ENCODE measurements around the gene PEX26.
A peak's percentile ranks its signal among the peaks of the same experiment; 100 is the strongest.
"Not testable (repeated sequence)": the region's sequence is repeated elsewhere in the genome, so short reads cannot be mapped to it uniquely, and the experiment has no call there.

Gene PEX26

DNA sequence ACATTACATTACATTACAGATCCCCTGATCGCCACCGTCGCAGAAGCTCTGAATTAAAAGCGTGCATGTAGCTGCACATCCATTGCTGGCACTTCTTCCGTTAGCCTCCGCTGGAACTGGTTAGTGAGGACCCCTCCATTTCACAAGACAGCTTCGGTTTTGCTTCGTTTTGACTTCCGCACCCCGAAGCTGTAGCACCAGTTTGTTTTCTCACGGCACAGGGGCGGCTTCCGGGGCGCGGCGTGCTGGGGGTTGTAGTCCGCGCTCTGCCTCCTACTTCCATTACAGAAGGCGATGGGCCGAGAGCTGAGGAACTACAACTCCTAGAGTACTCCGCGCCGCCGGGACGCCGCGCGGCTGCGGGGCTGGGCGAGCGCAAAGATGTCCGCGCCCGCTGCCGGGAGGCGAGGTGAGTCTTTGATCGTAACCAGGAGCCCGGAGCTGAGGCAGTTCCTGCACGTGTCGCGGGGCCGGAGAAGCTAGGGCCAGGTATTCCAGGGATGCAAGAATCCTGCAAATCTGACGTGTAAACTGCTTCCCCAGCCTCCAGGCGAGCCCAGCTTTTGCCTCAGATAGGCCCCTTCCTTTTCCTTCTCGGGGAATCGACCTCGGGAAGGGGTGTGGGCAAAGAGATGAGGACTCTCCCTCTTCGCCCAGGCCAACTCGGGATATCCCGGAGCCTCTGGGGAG lies at the start of gene PEX26:
Gene PEX26, plus strand, starts transcription at position 352 of the 690 bp plus-strand sequence. CDS start 387 bp downstream, outside the sequence.
- peaks cover 23% of the 10 kb centered on the region for H3K36me3 Mint-ChIP-seq
- H3K4me3 Mint-ChIP-seq = peak within 1 kb of the TSS; percentile 94
- H3K9me3 Mint-ChIP-seq = no peaks in the 10 kb centered on the region
- H3K27me3 Mint-ChIP-seq = no peaks in the 10 kb centered on the region
- H3K27ac Mint-ChIP-seq = peak within 1 kb of the TSS; percentile 94
- H3K4me1 Mint-ChIP-seq = peaks cover 55% of the 10 kb centered on the region

DNA sequence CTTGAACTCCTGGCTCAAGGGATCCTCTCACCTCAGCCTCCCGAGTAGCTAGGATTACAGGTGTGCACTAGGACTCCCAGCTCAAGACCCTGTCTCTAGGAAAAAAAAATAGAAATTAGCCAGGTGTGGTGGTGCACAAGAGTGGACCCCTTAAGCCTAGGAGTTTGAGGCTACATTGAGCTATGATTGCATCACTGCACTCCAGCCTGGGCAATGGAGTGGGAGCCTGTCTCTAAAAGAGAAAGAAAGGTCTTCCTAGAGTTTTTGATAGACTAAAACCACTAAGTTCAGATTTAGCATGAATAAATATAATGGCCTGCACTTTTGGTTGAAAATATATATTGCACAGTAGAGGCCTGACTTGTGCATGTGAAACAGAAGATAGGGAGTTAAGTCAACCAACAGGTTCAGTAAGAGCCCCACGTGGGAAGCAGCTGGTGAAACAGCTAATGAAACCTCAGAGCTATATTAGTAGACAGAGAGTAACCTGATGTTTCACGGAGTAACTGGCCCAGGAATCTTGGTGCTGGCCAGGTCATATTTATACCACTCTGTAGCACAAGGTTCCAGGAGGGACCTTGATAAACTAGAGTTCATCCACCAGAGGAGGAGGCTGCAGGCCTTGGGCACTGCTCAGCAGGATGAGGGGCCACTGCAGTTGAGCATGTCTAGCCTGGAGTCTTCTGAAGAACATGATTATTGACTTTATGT lies 48.8 kb upstream of the PEX26 start:
- peaks cover 14% of the 10 kb centered on the region for H3K27me3 Mint-ChIP-seq
- peaks cover 8% of the 10 kb centered on the region for H3K4me1 Mint-ChIP-seq
- H3K36me3 Mint-ChIP-seq = no peaks in the 10 kb centered on the region
- no peak overlapping the region for H3K27ac Mint-ChIP-seq
- no peak overlapping the region for H3K4me3 Mint-ChIP-seq
- H3K9me3 Mint-ChIP-seq = no peaks in the 10 kb centered on the region

DNA sequence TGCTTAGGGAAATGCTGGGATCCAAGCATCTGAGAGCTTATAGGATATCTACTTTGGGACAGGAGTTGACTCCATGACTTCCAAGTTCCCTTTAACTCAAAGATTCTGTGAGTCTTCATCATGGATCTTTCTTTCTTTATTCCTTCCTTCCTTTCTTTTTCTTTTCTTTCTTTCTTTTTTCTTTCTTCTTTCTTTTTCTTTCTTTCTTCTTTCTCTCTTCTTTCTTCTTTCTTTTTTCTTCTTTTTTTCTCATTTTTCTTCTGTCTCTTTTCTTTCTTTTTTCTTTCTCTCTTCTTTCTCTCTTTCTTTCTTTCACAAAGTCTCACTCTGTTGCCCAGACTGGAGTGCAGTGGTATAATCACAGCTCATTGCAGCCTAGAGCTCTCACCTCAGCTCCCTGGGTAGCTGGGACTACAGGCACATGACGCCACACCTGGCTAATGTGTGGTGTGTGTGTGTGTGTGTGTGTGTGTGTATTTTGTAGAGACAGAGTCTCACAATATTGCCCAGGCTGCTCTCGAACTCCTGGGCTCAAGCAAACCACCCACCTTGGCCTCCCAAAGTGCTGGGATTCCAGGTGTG lies 48.0 kb upstream of the PEX26 start:
- Mint-ChIP-seq H3K36me3 (no peaks in the 10 kb centered on the region), H3K27me3 (peaks cover 10% of the 10 kb centered on the region), H3K4me3 (no peak overlapping the region), H3K27ac (no peak overlapping the region), H3K9me3 (no peaks in the 10 kb centered on the region), H3K4me1 (peaks cover 4% of the 10 kb centered on the region)

DNA sequence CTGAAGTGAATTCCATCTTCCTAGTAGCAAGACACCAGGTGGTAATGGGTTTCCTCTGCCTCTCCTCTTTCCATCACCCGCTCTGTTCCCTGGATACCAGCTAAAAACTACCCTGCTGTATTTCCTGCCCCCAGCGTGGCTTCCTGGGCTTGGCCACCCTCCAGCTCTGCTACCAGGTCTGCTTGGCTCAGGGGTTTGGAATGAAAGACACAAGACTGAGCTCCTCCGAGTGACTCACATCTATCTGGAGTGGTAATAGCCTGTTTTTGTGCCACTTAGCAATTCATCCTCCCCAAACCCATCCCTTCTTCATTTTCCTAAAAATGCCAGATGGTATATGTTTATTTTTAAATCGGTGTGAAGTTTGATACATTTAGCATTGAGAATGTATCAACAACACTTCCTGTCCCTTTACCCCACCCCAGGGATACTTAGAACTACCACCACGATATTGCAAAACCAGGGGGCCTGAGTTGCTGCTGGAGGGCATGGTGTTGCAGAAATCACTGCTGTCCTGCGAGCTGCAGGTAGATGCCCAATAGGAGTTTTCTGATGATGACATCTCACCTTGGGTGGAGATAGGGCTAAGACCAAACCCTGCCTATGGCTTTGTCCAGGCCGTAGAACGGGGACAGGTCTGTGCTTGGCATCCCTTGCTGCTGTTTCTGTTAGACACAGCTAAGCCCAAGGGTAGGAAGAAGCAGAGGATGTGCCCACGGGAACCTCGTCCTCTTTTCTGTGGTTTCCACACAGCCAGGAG lies 45.9 kb upstream of the PEX26 start:
- no peak overlapping the region for H3K27ac Mint-ChIP-seq
- H3K4me3 Mint-ChIP-seq = no peak overlapping the region
- H3K4me1 Mint-ChIP-seq = no peaks in the 10 kb centered on the region
- H3K36me3 Mint-ChIP-seq = no peaks in the 10 kb centered on the region
- no peaks in the 10 kb centered on the region for H3K9me3 Mint-ChIP-seq
- peaks cover 1% of the 10 kb centered on the region for H3K27me3 Mint-ChIP-seq

DNA sequence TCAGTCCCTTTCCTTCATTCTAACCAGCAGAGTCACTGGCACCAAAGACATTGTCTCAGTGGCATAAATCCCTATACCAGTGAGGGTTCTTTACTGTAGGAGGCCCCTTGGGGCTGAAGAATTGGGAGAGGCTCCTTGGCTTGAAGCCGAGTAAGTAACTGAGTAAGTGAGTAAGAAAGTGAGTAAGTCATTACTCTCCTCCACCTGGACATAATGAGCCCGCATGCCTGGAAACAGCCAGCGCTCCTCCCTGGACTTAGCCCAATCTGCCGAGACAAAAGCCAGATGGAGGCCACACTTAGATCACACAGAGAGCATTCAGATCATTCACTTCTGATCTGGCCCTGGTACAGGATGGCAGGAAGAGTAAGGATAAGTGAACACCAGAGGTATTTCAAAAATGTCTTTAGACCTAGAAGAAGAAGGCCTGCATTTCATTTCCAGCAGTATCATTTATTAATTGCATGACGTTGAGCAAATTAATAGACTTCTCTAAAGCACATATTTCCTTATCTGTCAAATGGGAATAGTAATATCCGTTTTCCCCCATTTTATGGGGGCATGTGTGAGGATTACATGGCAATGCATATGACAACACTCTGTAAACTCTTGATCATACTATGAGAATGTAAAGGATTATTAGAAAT lies 45.2 kb upstream of the PEX26 start:
- Mint-ChIP-seq H3K9me3 (no peaks in the 10 kb centered on the region), H3K4me3 (no peak overlapping the region), H3K4me1 (no peaks in the 10 kb centered on the region), H3K27me3 (peaks cover 1% of the 10 kb centered on the region), H3K27ac (no peak overlapping the region), H3K36me3 (no peaks in the 10 kb centered on the region)

DNA sequence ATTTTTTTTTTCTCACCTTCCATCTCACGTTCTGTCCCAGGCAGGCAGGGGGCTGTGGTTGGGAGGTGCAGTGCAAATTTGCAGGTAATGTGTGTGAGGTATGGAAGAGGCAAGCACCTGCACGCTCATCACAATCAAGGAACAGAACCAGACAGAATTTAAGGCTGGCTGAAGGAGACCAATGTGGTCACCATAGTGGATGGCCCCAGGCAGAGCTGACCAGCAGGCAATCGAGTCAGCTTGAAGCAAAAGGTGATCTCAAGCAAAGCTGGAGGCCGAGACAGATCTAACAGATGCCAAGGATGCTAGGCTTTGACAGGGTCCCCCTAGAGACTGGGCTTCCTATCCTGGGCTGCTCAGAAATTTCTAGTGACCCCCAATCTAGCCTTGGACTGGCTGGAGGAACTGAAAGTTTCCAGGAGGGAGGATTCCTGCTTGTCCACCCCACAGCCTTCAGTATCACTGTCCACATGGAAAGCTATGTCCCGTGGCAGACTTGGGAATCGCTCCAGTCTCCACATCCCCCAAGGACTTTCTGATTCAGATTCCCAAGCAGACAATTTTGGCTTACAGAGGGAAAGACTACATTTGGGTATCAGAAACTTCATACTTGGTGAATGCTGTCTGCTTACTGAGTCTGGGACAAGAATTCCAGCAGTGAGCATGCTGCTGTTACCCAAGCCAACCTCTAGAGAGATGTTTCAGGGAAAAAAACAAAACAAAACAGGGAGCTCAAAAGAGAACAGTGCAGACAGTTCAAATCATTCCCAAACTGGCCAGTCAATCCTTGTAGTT lies 44.4 kb upstream of the PEX26 start:
- H3K4me1 Mint-ChIP-seq = no peaks in the 10 kb centered on the region
- H3K4me3 Mint-ChIP-seq = no peak overlapping the region
- no peaks in the 10 kb centered on the region for H3K9me3 Mint-ChIP-seq
- H3K36me3 Mint-ChIP-seq = no peaks in the 10 kb centered on the region
- H3K27me3 Mint-ChIP-seq = no peaks in the 10 kb centered on the region
- no peak overlapping the region for H3K27ac Mint-ChIP-seq

DNA sequence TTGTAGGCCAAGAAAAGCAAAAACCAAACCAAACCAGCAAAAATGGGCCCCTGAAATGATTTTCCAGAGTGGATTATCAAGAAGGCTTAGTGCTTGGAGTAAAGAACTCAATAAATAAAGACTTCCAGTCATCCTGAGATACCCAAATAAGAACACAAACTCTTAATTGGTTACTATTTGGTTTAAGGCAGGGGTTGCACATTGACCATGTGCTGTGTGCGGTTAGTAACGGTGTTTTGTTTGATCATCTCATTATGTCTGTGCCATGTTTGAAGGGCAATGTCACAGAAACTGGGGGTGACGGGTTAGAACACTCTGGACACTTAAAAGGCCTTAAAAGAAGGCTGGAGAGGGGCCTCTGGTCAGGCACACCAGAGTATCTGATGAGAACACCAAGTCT lies 43.7 kb upstream of the PEX26 start:
- Mint-ChIP-seq H3K27me3 (no peaks in the 10 kb centered on the region), H3K27ac (no peak overlapping the region), H3K9me3 (no peaks in the 10 kb centered on the region), H3K4me1 (no peaks in the 10 kb centered on the region), H3K36me3 (no peaks in the 10 kb centered on the region), H3K4me3 (no peak overlapping the region)

DNA sequence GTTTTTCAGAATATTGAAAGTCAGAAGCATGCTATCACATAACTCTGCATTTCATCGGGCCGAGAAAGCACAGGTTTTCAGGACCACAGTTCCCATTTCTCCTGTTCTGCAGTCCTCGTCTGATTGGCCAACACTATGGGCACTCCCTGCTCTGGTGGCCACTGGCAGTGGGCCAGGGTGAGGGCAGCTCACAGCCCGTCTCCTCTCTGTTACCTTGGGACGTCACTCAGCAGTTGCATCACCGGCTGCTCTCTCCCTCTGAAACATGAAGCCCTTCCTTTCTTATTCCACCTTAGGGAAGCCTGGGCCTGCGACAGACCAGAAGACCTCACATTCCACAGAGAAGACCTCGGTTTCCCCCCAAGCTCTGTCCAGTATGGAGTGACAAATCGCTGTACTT lies 42.0 kb upstream of the PEX26 start:
- H3K9me3 Mint-ChIP-seq = no peaks in the 10 kb centered on the region
- no peak overlapping the region for H3K4me3 Mint-ChIP-seq
- H3K4me1 Mint-ChIP-seq = no peaks in the 10 kb centered on the region
- H3K36me3 Mint-ChIP-seq = no peaks in the 10 kb centered on the region
- H3K27me3 Mint-ChIP-seq = no peaks in the 10 kb centered on the region
- no peak overlapping the region for H3K27ac Mint-ChIP-seq

DNA sequence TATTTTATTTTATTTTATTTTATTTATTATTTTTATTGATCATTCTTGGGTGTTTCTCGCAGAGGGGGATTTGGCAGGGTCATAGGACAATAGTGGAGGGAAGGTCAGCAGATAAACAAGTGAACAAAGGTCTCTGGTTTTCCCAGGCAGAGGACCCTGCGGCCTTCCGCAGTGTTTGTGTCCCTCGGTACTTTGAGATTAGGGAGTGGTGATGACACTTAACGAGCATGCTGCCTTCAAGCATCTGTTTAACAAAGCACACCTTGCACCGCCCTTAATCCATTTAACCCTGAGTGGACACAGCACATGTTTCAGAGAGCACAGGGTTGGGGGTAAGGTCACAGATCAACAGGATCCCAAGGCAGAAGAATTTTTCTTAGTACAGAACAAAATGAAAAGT lies 36.9 kb upstream of the PEX26 start:
- not testable (repeated sequence) for H3K27me3 Mint-ChIP-seq, H3K4me1 Mint-ChIP-seq, H3K9me3 Mint-ChIP-seq, H3K27ac Mint-ChIP-seq, H3K4me3 Mint-ChIP-seq, H3K36me3 Mint-ChIP-seq

DNA sequence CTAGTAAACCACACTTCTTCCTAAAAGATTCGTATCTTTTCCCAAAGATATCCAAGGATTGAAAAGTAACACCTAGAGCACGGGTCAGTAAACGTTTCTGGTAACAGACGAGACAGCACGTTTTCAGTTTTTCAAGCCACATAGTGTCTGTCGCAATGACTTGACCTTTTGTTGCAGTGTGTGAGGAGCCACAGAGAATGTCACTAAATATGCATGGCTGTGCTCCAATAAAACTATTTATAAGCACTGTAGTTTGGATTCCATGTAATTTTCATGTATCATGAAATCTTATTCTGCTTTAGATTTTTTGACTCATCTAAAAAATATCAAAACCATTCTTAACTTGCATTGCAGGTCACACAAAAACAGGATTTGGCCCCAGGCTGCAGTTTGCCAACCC lies 35.1 kb upstream of the PEX26 start:
- Mint-ChIP-seq H3K4me3 (no peak overlapping the region), H3K9me3 (no peaks in the 10 kb centered on the region), H3K27ac (no peak overlapping the region), H3K27me3 (no peaks in the 10 kb centered on the region), H3K36me3 (no peaks in the 10 kb centered on the region), H3K4me1 (no peaks in the 10 kb centered on the region)

DNA sequence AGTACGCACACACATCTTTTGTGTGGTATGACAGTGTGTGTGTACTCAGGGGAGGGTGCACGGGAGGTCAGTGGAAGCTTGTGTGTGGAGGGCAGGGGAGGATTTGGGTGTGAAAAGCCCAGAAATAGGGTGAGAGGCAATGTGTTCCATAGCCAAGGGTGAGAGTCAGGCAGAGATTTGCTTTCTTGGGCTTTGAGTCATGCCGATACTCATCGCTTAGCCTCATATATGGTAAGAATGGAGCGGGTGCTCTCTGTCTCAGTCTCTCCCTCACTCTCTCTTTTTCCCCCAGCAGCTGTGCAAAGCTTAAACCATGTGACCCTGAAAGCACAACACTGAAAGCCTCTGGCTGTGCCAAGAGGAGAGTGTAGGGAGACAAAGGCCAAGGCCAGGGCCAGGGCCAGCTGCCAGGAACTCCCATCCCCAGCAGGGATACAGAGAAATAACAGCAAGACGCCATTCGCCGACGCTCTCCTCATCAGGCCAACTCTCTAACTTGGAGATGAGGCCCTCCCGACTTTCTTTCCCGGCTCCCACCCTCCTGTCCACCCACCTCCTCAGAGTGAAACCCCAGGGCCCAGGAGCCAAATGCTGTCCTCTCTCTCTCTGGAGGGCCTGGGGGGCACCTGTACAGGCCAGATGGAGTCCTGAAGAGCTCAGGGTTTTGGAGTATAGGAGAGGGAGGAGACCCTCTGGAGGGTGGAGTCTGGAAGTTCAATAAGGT lies 33.1 kb upstream of the PEX26 start:
- no peak overlapping the region for H3K4me3 Mint-ChIP-seq
- H3K4me1 Mint-ChIP-seq = no peaks in the 10 kb centered on the region
- no peaks in the 10 kb centered on the region for H3K9me3 Mint-ChIP-seq
- peaks cover 3% of the 10 kb centered on the region for H3K27me3 Mint-ChIP-seq
- H3K36me3 Mint-ChIP-seq = no peaks in the 10 kb centered on the region
- no peak overlapping the region for H3K27ac Mint-ChIP-seq

DNA sequence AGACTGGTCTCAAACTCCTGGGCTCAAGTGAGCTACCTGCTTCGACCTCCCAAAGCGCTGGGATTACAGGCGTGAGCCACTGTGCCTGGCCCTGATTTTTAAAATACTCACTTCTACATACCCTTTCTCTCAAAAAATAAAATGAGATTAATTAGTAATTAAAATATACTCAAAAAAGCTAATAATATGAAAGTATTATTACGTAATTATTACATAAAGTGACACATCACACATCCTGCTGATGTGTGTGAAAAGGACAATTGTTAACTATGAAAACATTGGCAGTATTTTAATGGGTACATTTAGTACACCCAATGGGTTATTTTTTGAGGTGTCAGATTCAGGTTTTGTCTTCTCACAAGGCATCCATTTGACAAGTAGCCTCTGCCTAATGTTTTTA lies 32.0 kb upstream of the PEX26 start:
- no peaks in the 10 kb centered on the region for H3K36me3 Mint-ChIP-seq
- no peaks in the 10 kb centered on the region for H3K9me3 Mint-ChIP-seq
- H3K4me3 Mint-ChIP-seq = no peak overlapping the region
- H3K27me3 Mint-ChIP-seq = peaks cover 3% of the 10 kb centered on the region
- H3K4me1 Mint-ChIP-seq = no peaks in the 10 kb centered on the region
- H3K27ac Mint-ChIP-seq = no peak overlapping the region

DNA sequence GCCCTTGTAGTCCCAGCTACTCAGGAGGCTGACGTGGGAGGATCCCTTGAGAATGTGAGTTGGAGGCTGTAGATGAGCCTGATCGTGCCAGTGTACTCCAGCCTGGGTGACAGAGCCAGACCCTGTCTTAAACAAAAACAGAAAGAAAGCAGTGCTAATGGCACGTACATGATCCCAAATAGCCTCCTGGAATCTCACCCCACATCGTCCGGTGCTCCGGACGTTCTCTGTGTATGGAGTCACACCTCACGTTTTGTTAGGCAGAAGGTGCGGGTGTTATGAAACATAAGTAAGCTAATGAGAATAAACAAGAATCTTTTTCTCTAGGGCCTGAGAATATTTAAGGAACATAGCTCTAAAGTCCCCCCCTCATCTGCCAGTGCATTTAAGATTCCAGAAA lies 29.7 kb upstream of the PEX26 start:
- Mint-ChIP-seq H3K4me3 (no peak overlapping the region), H3K27me3 (peaks cover 3% of the 10 kb centered on the region), H3K27ac (no peak overlapping the region), H3K4me1 (no peaks in the 10 kb centered on the region), H3K36me3 (no peaks in the 10 kb centered on the region), H3K9me3 (no peaks in the 10 kb centered on the region)

DNA sequence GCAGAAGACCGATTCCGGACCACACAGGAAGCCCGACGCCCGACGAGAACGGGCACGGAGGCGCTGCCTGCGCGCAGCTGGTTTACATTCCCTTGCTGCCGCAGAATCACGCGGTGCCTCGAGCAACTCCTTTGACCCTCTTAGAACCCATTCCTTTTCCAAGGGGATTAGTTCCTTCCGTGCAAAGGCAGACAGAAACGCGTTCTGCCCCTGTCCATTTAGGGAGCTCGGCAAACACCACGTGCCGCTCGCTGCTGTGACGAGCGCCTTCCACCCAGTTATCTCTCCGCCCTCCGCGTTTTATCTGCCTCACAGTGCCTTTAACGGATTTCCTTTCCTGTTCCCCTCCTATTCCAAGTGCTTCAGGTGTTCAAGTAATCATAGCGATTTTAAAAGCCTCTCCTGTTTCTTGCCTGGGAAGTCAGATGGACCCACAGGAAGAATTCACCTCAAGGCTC lies 29.3 kb upstream of the PEX26 start:
- no peaks in the 10 kb centered on the region for H3K4me1 Mint-ChIP-seq
- no peak overlapping the region for H3K4me3 Mint-ChIP-seq
- H3K27me3 Mint-ChIP-seq = peaks cover 3% of the 10 kb centered on the region
- H3K27ac Mint-ChIP-seq = no peak overlapping the region
- H3K9me3 Mint-ChIP-seq = no peaks in the 10 kb centered on the region
- no peaks in the 10 kb centered on the region for H3K36me3 Mint-ChIP-seq
